Measurements from ENCODE around the gene ESF1. TPM values are rescaled to one million over a fixed set of nuclear protein-coding genes. Genes with fewer than 3 reads are reported as not detected.

ESF1 gene
- total and polyA plus RNA-seq, 9 of the 15 experiments (the other 6 are each of a cell fraction or from before 2014, with no cell fraction given): 7.0 to 30.4 (median 18.6) TPM

DNA sequence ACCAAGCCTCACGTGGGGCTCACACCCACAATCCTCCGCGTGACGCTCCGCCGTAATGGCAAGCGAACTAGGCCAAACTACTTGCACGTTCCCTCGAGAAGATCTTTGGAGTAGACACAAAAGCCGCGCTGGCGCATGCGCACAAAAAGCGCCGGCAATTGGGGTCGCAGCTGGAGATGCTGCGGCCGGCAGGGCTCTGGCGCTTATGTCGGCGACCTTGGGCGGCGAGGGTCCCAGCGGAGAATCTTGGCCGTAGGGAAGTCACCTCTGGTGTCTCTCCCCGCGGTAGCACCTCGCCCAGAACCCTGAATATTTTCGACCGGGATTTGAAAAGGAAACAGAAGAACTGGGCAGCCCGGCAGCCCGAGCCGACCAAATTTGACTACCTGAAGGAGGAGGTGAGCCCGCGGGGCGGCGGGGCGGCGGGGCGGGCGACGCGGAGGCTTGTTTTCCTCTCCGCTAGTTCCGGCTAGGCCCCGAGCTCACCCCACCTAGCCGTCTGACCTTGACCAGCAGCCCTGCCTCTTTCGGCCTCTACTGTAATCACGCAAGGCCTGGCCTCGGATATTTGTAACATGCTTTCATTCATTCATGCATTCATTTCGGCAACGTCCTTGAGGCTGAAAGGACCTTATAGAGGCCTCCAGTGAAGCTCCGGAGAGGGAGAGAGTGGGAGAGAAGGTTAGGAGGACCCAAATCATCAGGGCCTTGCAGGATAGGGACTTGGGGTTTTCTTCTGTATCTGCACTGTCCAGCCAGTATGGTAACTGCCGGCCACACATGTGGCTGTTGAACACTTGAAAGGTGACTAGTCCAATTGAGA lies at the start of gene ESF1, which contains the start of gene NDUFAF5 (continued):
- TF ChIP-seq KLF6 (CRISPR knock-in tag; IDR thresholded peaks at IDR 0.05; ENCODE audit: borderline replicate concordance) (no peak), RBBP5 (IDR thresholded peaks at IDR 0.05; ENCODE audit: borderline replicate concordance, insufficient read depth, low read length, poor library complexity, severe bottlenecking) (peak; percentile 54), RCOR1 (IDR thresholded peaks at IDR 0.05; ENCODE audit: borderline replicate concordance in 1 of 2, low read depth in 2 of 2, low read length in 2 of 2) (peak in 1 of 2 experiments; percentile 49; a peak in 1 of 4 replicates), ETV1 (tag; conservative IDR thresholded peaks at IDR 0.05; ENCODE audit: low read depth) (no peak), IRF2 (CRISPR knock-in tag; IDR thresholded peaks at IDR 0.05) (no peak), NR2F6 (CRISPR knock-in tag; IDR thresholded peaks at IDR 0.05) (no peak), SMAD2 (IDR thresholded peaks at IDR 0.05; ENCODE audit: low read depth, low read length) (no peak), BMI1 (IDR thresholded peaks at IDR 0.05; ENCODE audit: low read length) (no peak), NFRKB (IDR thresholded peaks at IDR 0.05; ENCODE audit: low read depth) (peak; percentile 27; the same call in 1 of the 2 replicates), SMARCC2 (IDR thresholded peaks at IDR 0.05; ENCODE audit: low read depth) (no peak), NFIX (CRISPR knock-in tag; IDR thresholded peaks at IDR 0.05; ENCODE audit: low read depth) (no peak), ZFP1 (CRISPR knock-in tag; IDR thresholded peaks at IDR 0.05) (no peak), ZNF778 (CRISPR knock-in tag; IDR thresholded peaks at IDR 0.05) (no peak), ERF (CRISPR knock-in tag; IDR thresholded peaks at IDR 0.05) (no peak), ZNF184 (CRISPR knock-in tag; IDR thresholded peaks at IDR 0.05) (no peak), ZNF764 (CRISPR knock-in tag; IDR thresholded peaks at IDR 0.05; ENCODE audit: low read depth) (no peak), MIER1 (IDR thresholded peaks at IDR 0.05; ENCODE audit: low read depth) (no peak), TGIF2 (CRISPR knock-in tag; IDR thresholded peaks at IDR 0.05) (no peak), TRIM24 (IDR thresholded peaks at IDR 0.05) (peak in 1 of 2 experiments; percentile 32; a peak in 1 of 4 replicates), RBFOX2 (IDR thresholded peaks at IDR 0.05; ENCODE audit: low read depth, low read length) (peak; percentile 78), TBP (optimal IDR thresholded peaks at IDR 0.05; ENCODE audit: low read depth, low read length) (peak; percentile 57), ZNF785 (CRISPR knock-in tag; IDR thresholded peaks at IDR 0.05) (no peak), CBFA2T2 (conservative IDR thresholded peaks at IDR 0.05) (peak; percentile 52; the same call in 1 of the 2 replicates), KAT2B (IDR thresholded peaks at IDR 0.05; ENCODE audit: low read depth, low read length) (no peak)
- TF ChIP-seq, protein P1, sequence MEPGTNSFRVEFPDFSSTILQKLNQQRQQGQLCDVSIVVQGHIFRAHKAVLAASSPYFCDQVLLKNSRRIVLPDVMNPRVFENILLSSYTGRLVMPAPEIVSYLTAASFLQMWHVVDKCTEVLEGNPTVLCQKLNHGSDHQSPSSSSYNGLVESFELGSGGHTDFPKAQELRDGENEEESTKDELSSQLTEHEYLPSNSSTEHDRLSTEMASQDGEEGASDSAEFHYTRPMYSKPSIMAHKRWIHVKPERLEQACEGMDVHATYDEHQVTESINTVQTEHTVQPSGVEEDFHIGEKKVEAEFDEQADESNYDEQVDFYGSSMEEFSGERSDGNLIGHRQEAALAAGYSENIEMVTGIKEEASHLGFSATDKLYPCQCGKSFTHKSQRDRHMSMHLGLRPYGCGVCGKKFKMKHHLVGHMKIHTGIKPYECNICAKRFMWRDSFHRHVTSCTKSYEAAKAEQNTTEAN (CRISPR knock-in tag; IDR thresholded peaks at IDR 0.05): no peak
- TF ChIP-seq, protein P2, sequence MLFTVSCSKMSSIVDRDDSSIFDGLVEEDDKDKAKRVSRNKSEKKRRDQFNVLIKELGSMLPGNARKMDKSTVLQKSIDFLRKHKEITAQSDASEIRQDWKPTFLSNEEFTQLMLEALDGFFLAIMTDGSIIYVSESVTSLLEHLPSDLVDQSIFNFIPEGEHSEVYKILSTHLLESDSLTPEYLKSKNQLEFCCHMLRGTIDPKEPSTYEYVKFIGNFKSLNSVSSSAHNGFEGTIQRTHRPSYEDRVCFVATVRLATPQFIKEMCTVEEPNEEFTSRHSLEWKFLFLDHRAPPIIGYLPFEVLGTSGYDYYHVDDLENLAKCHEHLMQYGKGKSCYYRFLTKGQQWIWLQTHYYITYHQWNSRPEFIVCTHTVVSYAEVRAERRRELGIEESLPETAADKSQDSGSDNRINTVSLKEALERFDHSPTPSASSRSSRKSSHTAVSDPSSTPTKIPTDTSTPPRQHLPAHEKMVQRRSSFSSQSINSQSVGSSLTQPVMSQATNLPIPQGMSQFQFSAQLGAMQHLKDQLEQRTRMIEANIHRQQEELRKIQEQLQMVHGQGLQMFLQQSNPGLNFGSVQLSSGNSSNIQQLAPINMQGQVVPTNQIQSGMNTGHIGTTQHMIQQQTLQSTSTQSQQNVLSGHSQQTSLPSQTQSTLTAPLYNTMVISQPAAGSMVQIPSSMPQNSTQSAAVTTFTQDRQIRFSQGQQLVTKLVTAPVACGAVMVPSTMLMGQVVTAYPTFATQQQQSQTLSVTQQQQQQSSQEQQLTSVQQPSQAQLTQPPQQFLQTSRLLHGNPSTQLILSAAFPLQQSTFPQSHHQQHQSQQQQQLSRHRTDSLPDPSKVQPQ (CRISPR knock-in tag; IDR thresholded peaks at IDR 0.05; ENCODE audit: borderline replicate concordance): no peak

Data from K562 (cell line).